Pulmonary artery endothelial cell (primary cell): ENCODE results near the gene TMEM132D. TPM values are rescaled to one million over a fixed set of nuclear protein-coding genes. Genes with fewer than 3 reads are reported as not detected.
"Not testable (repeated sequence)": the region's sequence is repeated elsewhere in the genome, so short reads cannot be mapped to it uniquely, and the experiment has no call there.

Source experiments
- DNase-seq: peaks from one replicate; pipeline ENCODE4 v3.0.0-alpha.2; 2011; ENCODE audit warnings: low read depth, low spot score
- total RNA-seq: library from RNA; depleted of rRNA; stranded (reverse); fragments of >200 nt; gene quantifications from 2 replicates; pipeline ENCODE4 v1.2.3, GENCODE V29; 2014

Gene TMEM132D
- total RNA-seq, 1 donor from 2014 or later = not detected

DNA sequence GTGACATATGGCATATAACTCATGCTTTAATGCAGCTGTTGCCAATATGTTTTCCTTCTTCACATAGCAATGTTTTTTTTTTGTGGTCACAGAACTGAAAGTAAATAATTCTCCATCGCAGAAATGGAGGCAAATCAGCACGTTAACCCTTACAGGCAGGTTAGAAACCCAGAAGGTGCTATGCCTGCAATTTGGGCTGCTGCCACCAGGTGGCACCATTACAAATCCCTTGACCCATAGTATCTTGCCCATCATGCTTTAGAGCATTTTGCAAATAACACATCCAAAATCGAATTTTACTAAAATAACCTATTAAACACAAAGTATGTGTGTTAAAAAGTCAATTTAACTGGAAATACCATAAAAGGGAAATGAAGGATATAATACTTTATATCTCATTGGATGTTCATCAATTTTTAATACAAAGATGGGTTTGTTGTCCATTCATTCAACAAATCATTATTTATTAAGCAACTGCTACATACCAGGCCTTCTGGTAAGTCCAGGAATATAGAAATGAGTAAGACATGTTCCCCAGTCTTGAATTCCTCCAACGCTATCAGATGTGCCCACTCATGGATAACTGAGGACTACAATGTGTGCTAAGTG lies 710.5 kb downstream of the TMEM132D start:
- no peak for DNase-seq

DNA sequence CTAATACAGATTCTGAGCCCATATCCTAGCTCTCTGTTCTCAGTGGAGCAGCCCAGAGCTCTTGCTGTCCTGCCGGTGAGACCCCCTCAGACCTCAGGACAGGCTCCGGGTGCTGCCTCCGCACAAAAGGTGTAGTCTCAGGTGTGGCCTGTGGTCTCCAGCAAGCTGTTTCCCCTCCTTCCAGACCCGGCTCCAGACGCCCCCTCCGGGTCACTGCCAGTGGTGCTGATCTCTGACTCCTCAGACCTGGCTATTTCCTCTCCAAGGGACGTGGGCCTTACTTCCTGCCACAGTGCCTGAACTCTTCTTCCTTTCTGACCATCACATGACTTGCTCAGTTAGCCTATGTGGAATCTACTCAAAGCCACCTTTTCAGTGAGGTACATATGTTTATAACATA lies 713.0 kb downstream of the TMEM132D start:
- DNase-seq = no peak

DNA sequence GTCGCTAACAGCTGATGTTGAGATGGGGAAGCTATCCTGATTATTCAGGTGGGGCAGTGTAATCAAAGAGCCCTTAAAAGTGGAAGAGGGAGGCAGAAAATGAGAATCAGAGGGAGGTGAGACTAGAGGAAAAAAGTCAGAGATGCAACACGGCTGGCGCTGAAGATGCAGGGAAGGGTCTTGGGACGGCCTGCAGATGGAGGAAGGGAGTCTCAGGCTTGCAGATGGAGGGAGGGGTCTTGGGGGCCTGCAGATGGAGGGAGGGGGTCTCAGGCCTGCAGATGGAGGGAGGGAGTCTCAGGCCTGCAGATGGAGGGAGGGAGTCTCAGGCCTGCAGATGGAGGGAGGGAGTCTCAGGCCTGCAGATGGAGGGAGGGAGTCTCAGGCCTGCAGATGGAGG lies 713.9 kb downstream of the TMEM132D start:
- DNase-seq = not testable (repeated sequence)

DNA sequence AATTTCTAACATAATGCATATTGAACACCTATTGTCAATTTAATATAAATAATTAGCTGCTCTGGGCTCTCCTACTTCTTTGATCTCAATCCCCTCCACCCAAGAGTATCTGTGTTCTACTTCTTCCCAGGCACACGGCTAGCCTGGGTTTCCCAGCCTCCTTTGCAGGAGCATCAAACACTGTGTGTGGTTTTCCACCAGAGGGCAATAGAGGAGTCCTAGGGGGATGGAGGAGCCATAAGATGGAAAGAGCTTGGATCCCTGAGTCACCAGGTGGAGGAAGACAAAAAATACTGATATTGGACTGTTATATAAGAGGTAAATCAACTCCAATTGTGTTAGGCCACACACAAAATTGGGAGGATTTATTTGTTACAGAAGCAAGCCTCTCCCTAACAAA lies 716.9 kb downstream of the TMEM132D start:
- DNase-seq = no peak

DNA sequence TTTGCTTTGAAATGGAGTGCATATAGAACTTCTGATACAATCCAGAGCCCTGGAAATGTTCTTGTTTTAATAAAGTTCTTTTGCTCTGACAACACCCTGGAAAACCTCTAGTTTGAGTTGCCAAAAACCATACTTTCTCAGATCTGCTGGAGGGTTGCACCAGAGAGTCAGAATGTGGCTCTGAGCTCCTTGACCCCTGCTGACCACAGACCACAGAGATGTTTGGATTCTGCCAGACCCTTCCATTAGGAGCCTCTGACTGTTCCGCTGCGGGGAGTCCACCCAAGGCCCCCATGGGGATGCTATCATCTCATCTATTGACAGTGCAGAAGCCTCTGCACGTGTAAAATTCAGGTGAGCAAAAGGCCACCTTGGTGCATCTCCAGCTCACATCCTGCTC lies 718.0 kb downstream of the TMEM132D start:
- no peak for DNase-seq

DNA sequence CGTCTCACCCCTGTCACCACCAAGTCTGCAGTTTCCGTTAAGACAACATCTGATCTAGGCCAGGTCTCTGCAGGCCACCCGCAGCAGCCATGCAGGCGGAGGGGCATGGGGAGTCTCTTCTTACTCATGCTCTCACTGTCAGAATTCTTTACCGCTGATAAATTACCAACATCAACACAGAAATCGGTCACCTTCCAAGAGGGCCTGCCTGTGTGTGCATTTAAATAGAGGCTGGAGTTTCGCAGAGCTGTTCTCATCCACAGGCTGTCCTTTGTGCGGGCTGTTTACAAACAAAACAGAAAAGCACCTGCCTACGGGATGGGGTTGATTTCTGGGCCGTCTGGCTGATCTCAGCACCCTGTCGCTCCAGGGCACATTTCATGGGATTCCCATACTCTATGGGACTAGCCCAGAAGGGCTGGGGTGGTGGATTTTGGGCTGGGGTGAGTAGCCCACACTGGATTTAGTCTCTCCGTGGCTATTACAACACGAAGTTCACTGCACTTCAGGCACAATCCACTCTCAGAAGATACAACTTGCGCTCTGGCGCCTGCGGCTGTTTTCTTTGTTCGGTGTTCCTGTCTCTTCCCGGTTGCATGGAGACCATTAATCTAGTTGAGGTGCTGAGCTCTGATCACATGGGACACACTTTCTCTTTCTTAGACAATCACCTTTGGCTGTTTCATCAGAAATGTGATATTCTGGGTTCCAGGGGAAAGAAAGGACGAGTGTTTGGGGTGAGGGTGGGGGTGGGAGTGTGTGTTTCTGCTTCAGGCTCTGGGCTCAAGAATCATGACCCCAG lies 719.5 kb downstream of the TMEM132D start:
- DNase-seq = no peak

DNA sequence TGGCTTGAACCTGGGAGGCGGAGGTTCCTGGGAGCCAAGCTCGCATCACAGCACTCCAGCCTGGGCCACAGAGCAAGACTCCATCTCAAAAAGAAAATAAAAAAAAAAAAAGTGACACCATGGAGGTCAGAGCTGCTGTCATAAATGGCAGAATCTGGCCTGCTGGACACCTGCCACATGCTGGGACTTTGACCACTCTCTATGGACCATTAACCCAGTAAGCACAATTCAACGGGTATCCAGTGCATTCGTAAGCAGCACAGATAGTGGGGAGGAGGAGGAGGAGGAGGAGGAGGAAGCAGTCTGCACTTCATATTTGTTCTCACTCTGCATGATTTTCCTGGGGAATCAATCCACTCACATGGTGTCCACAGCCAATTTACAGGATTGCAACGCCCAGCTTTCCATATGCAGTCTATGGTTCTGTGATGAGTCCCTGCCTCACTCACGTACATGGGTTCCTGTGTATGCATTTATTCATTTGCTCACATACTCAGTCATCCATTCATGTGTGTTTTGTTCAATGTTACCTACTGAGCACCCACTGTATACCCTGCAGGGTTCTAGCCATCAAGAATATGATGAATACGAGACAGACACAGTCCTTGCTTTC lies 723.8 kb downstream of the TMEM132D start:
- DNase-seq = no peak

DNA sequence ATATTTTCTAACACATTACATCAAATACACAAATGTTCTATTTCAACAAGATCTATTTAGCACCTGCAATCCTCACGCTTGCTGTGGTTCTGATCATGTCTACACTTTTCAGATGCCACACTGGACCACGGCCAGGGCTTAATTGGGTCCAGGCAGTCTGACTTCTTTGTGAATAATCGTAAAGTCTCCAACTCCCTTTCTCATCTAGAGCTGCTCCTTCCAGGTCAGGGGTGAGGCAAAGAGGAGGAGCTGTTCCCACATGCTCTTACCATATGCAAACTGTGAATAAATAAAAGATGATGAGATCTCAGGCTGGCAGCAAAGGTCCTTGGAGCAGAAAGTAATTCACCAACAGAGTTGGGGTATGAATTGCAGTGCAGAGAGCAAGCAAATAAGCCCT lies 733.9 kb downstream of the TMEM132D start:
- no peak for DNase-seq

DNA sequence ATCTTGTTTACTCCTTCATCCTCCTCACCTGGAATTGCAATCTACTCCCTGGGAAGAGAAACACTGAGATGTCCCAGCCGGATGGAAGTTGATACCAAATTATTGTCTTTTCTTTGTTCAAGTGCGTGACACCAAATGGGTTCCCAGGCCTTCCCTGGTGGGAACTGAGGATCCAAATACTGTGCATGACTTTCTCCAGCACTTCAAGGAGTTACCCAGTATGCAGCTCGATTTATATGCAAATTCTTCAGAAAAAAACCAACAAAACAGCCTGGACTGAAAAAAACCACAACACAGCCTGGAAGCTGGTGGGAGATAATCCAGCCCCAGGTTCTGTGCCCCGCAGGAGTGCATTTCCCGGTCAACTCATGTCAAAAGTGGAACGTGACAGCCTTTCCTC lies 740.0 kb downstream of the TMEM132D start:
- no peak for DNase-seq

DNA sequence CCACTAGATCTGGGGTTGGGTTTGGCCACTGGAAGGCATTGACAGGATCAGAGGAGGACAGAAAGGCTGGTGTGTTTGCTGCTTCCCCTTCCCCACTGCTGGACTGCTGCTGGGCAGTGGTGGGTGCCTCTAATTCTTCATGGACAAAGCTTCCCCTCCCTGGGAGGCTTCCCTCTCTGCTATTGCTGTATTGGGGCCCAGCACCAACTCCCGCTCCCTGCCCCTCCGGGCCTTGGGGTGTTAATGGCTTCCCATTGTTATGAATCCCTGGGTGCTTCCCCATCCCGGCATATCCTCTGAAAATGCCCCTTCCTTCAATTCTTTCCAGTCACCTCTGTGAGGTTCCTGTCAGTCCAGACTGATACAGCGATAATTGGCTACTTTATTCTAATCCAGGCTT lies 740.4 kb downstream of the TMEM132D start:
- DNase-seq = no peak

DNA sequence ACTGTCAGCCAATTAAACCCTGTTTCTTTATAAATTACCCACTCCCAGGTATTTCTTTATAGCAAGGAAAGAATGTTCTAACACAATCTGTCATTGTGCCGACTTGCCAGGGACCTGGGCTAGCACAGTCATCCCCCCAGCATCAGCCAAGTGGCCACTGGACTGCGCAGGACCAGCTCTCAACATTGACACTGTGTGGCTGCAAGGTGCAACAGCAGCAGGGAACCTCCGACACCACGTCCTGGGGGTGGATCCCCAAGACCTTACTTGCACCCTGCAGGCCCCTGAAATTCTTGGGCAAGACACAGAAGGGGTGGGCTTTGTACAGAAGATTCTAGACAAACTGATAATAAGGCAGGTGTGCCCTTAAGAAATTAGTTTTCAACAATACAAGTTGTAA lies 741.0 kb downstream of the TMEM132D start:
- DNase-seq = no peak

DNA sequence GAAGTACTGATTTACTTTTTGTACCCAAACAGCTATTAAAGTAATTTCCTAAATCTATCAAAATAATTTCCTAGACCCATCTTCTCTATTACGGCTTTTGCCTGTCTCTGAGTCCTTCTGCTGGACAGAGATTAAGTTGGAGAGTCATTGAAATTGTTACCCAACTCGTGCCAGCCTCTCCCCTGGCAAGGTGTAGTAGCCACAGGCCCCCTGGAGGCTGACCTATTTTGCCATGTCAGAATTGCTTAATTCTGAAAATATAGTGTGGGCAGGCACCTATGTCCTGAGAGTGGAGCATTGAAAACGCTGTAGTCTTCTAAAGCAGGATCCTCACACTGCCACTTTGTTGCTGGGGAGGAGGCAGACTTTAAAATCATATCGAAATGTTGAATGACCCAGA lies 742.3 kb downstream of the TMEM132D start:
- DNase-seq = no peak

DNA sequence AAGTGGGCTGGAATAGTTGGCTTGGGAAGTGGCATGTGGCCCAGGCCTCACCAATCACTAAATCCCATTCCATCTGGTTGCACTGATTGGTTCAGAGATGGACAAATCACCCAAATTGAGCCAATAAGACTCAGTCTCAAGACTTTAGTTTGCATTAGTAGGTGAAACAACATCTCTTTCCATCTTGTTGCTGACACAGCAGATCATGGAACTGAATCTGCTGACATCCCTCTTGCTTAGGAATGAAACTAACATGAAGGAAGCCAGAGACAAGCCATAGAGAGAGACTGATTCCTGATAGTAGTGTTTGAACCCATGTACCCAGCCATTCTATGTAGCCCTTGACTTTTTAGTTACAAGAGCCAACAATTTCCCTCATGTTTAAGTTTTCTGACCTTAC lies 743.5 kb downstream of the TMEM132D start:
- no peak for DNase-seq

DNA sequence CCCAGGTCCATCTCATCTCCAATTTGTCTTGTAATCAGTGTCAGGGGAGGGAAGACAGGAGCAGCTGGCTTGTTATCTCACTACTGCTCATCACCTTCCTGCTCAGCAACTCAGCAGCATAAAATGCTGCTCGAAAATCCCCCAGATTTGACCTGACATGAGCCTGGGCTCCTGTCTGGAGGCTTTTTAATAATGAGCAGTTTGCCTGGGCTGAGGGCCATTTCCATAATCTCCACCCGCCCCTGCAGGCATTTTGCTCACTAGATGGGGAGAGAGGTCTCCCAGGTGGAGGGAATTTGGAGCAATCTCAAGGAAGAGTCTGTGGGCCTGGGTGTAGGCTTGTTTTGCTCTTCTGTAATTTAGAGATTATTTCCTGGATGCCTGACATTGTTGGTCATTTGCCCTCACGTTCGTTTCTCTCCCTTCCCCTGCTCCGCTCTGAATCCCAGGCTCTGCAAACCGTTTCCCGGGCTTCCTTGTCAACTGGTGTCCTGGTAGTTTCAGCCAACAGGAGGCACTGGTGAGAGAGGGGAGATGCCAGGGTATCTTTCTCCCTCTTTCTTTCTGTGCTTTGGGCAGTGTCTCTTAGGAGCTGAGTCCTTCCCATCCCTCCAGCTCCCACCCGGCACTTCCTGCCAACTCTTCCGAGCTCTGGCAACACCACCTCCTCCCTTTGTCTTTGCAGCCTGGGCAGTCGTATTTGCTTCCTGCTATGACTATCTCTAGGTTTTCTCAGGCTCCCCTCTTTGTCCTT lies 751.3 kb downstream of the TMEM132D start:
- DNase-seq = no peak

DNA sequence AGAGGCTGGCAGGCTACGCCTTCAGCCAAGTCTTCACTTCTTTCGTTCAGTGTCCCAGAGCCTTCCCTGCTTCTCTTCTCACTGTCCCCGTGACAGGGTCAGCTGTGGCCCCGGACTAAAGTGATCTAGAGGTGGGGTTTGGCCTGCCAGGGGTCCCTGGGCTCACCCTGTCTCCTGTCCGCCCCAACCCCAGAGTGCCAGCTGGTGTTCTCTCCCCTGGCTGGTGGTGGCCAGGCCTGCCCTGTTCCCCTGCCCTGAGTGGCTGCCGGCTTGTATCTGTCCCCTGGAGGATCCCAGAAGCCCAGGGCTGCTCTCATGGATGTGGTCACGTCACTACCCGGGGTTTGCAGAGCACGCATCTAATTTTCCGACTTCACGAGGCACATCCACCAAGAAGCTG lies 753.1 kb downstream of the TMEM132D start:
- DNase-seq = no peak

DNA sequence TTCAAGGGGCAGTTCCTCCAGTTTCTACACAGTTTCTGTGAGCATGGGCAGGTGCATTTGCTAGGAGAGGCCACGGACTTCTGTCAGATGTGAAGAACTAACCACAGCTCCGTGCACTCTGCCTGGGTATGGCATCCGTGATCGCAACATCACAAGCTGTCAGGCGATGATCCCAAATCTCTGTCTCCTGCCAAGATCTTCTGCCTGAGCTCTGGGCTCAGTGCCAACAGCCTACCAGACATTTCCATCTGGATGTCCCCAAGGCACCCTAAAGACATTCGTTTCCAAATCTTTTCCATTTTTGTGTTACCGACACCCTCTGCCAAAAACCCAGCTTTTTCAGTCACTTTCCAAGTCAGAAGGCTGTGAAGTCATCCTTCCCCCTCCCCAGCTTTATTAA lies 758.4 kb downstream of the TMEM132D start:
- DNase-seq = no peak

DNA sequence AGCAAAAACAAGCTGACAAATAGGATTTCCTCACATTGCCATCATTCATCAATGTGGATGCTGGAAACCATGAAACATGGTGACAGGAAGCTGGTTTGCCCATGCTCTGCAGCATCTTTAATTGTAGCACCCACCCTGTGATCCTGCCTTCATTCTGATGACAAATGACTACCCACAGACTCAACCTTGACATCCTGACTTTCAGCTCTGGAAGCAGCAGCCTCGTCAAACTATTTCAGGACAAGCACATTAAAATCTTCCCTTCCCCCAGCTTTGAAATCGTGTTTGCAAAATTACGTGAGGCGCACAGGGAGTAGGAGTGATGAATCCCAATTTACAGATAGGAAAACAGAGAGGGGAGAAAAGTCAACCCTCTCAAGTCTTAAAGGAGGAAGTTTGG lies 765.0 kb downstream of the TMEM132D start:
- DNase-seq = no peak

DNA sequence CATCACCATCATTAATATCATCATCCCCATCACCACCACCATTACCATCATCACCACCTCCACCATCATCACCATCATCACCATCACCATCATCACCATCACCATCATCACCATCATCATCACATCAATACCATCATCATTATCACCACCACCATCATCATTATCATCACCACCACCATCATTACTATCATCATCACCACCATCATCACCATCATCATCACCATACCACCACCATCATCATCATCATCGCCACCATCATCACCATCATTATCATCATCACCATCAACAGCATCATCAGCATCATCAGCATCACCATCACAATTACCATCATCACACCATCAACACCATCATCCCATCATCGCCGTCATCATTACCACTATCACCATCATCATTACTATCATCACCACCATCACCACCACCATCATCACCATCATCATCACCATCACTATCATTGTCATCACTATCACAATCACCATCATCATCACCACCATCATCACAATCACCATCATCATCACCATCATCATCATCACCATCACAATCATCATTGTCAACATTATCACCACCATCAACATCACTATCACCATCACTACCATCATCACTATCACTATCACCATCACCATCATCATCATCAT lies 767.0 kb downstream of the TMEM132D start:
- no peak for DNase-seq

DNA sequence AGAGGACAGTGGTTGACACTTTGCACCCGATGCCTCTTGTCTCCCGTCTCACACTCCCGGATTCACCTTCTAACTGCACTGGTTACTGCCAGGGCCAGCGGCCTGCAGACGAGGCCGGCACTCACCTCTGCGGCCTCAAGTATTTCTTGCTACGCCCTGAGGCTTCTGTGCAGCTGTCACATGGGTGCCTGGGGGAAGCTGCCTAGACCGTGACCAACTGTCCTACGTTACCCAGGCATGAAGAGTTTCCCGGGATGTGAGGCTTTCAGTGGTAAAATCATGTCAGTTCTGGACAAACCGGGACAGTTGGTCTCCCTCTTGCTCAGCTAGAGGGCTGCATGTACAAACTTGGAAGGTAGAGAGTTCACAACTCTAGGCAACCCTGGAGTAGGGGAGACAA lies 776.1 kb downstream of the TMEM132D start:
- DNase-seq = no peak

DNA sequence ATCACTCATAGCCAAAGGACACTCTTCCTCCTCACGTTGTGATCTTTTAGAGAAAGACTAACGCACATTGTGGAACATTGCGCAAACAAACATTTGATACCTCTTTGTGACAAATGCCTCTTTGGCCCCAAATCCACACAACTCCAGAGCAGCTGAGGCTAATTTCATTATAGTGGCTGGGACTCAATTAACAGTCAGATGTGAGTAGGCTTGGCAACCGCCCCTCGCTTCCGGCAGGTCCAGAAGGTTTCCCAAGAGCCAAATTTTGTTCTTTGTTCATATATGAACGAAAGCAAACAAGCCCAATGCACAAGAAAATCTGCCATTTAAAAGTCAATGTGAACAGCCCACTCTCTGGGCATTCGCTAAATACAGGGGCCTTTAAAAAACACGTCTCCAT lies 776.6 kb downstream of the TMEM132D start:
- no peak for DNase-seq

DNA sequence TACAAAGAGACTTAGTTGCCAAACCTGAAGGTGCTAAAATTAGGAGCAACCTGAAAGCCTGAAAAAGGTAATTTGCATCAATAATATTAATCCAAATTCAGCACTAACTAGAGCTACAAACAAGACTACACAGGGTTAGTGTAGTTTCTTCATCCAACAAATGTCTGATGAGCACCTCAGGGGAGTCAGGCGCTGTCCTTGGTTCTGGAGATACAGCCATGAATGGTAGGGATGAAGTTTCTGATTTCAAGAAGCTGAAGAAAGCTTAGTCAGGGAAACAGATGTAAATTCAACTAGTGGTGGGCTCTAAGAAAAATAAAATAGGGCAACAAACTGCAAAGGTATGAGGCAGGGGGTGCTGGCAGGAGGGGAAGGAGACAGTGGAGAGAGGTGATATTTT lies 784.3 kb downstream of the TMEM132D start:
- no peak for DNase-seq

DNA sequence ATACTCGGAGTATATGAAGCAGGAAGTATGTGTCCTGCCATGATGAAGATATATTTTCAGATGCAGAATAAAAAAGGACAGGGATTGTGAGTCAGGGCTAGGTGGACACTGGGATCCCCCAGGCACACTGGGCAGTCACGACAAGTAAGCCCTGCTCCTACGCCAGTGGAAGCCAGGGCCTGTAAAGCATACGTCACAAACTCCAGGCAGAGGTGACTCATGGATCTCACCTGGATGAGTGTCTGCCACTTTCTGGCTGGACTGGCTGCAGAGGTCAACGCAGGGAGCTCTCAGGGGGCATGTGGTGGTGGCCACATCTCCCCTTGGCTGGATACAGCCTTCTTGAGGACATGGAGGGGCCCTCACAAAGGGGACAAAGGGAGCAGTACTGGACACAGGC lies 788.3 kb downstream of the TMEM132D start:
- DNase-seq = no peak
